ENCODE data around the gene SCNN1B.

Gene SCNN1B

GRCh38 chr16:23414731-23415130 lies 112.6 kb downstream of the SCNN1B start:
- TF ChIP-seq, protein P1, sequence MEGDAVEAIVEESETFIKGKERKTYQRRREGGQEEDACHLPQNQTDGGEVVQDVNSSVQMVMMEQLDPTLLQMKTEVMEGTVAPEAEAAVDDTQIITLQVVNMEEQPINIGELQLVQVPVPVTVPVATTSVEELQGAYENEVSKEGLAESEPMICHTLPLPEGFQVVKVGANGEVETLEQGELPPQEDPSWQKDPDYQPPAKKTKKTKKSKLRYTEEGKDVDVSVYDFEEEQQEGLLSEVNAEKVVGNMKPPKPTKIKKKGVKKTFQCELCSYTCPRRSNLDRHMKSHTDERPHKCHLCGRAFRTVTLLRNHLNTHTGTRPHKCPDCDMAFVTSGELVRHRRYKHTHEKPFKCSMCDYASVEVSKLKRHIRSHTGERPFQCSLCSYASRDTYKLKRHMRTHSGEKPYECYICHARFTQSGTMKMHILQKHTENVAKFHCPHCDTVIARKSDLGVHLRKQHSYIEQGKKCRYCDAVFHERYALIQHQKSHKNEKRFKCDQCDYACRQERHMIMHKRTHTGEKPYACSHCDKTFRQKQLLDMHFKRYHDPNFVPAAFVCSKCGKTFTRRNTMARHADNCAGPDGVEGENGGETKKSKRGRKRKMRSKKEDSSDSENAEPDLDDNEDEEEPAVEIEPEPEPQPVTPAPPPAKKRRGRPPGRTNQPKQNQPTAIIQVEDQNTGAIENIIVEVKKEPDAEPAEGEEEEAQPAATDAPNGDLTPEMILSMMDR (IDR thresholded peaks at IDR 0.05; ENCODE audit: extremely low read depth, insufficient read depth, missing control alignments): no peak
- in situ Hi-C loops (cut with MboI; ENCODE audit: low pct_unique_long_range_greater_than_20kb, low sequenced_read_pairs, unreplicated experiment): no loop called here
- DNase-seq (ENCODE audit: low spot score): no peak

DNA sequence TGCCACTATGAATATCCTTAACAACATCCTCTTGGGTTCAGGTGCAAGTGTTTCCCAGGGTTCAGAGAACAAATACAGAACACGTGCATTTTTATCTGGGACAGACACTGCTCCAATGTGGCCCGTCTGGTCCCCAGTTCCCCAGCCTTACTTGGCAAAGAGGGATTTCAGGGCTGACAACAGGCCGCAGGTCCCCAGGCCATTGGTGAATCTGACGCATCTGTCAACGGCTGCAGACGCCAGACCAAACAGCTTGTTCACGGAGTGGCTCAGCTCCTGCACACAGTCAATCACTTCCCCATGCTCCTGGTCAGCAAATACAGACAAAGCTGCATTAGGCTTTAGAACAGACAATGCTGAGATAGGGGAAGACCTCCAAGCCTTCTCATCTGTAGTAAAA lies 114.7 kb downstream of the SCNN1B start:
- TF ChIP-seq, protein P1 (IDR thresholded peaks at IDR 0.05; ENCODE audit: extremely low read depth, insufficient read depth, missing control alignments): no peak
- no peak for DNase-seq (ENCODE audit: low spot score)
- in situ Hi-C loops (cut with MboI; ENCODE audit: low pct_unique_long_range_greater_than_20kb, low sequenced_read_pairs, unreplicated experiment): no loop called here

- in situ Hi-C loops (cut with MboI; ENCODE audit: low pct_unique_long_range_greater_than_20kb, low sequenced_read_pairs, unreplicated experiment): no loop called here
- TF ChIP-seq, protein P1 (IDR thresholded peaks at IDR 0.05; ENCODE audit: extremely low read depth, insufficient read depth, missing control alignments): no peak
- no peak for DNase-seq (ENCODE audit: low spot score)
These were observed 117.9 kb downstream of the SCNN1B start for GRCh38 chr16:23420011-23420410.

- TF ChIP-seq, protein P1 (IDR thresholded peaks at IDR 0.05; ENCODE audit: extremely low read depth, insufficient read depth, missing control alignments): no peak
- DNase-seq (ENCODE audit: low spot score): no peak
- in situ Hi-C loops (cut with MboI; ENCODE audit: low pct_unique_long_range_greater_than_20kb, low sequenced_read_pairs, unreplicated experiment): no loop called here
These were observed 121.5 kb downstream of the SCNN1B start for GRCh38 chr16:23423496-23424049.

DNA sequence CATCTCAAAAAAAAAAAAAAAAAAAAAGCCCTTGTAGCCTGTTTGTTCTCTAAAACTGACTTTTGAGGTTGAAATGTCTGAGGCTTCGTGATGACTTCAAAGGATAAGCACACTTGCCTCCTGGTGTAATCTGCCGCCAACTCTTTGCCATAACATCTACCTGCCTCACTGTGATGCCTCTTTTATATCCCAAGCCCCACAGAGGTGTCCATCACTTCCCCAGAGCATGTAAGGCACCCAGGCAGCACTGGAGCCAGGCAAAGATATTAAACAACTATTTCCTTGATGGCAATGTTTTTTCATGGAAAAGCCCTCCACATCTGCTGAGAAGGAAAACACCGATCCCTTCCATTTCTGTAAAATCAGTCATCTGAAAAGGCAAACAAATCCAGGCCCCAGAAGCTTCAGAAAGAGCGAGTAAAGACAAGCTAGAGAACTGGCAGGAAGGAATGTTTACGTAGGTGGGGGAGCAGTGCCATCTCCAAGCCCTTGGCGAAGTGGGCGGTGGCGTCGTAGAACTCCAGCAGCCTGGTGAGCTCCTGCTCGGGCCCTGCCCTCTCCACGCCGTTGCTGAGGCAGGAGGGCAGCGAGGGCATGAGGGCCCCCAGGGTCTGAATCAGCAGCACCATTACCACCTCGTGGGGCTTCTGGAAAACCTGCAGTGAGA lies 122.3 kb downstream of the SCNN1B start:
- in situ Hi-C loops (cut with MboI; ENCODE audit: low pct_unique_long_range_greater_than_20kb, low sequenced_read_pairs, unreplicated experiment): no loop called here
- TF ChIP-seq, protein P1 (IDR thresholded peaks at IDR 0.05; ENCODE audit: extremely low read depth, insufficient read depth, missing control alignments): no peak
- no peak for DNase-seq (ENCODE audit: low spot score)

- TF ChIP-seq, protein P1 (IDR thresholded peaks at IDR 0.05; ENCODE audit: extremely low read depth, insufficient read depth, missing control alignments): no peak
- no peak for DNase-seq (ENCODE audit: low spot score)
- in situ Hi-C loops (cut with MboI; ENCODE audit: low pct_unique_long_range_greater_than_20kb, low sequenced_read_pairs, unreplicated experiment): no loop called here
These were observed 126.2 kb downstream of the SCNN1B start for GRCh38 chr16:23428351-23428750.
